HG03457 (cell line): ENCODE measurements around the gene PSMA3.
"Not testable (repeated sequence)": the region's sequence is repeated elsewhere in the genome, so short reads cannot be mapped to it uniquely, and the experiment has no call there.

Experiments
- ATAC-seq: cut with Tn5 transposase; IDR thresholded peaks from one replicate; pipeline ENCODE4 v1.9.1; 2021; ENCODE audit warnings: moderate number of reproducible peaks; ENCODE audit not compliant: unreplicated experiment

PSMA3 gene

GRCh38 chr14:58244556-58245387, at the start of gene PSMA3:
TSS of gene PSMA3 (plus strand) at chr14:58244843. CDS start at chr14:58244921, 78 bp downstream.
- peak; percentile 83 for ATAC-seq

- no peak for ATAC-seq
Observed at GRCh38 chr14:58196198-58196597, 48.4 kb upstream of the PSMA3 start.

- no peak for ATAC-seq
Observed at GRCh38 chr14:58198086-58198485, 46.6 kb upstream of the PSMA3 start.

- ATAC-seq: peak; percentile 91
Observed at GRCh38 chr14:58199726-58200479, 44.7 kb upstream of the PSMA3 start, which contains the start of gene ACTR10. TSS of gene ACTR10 (plus strand) at chr14:58200149. CDS start at chr14:58200218, 69 bp downstream.

DNA sequence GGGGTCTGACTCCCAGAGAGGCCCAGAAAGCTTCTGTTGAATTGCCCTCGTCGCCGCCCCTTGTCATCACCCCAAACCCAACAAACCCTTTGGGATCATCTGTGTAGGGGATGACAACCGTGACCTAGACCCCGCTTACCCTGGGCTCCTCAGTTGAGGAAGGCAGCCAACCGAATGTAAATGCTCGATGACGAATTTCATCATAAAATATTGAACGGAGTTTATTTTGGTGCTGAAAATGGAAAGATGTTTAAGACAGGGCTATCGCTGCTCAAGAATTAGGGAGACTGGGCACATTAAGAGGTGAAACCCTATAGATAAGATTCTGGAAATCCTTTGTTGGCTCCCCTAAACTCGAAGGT, 44.2 kb upstream of the PSMA3 start:
- ATAC-seq: peak; percentile 16

DNA sequence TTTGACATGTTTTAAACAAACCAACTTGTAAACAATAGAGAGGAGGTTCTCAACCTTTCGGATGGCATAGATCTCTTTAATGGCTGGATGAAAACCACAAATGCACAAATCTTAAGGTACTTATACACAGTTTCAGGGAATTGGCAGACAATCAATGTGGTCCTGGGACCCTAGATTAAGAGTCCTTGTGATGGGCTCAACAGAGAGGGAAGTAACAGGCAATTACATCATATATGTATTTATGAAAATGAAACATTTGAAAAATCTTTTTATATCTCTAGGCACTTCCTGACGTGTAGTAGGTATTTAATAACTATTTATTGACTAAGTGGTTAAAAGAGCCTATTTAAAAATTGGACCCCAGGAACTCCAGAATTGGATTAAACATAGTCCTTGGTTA, 43.8 kb upstream of the PSMA3 start:
- no peak for ATAC-seq

DNA sequence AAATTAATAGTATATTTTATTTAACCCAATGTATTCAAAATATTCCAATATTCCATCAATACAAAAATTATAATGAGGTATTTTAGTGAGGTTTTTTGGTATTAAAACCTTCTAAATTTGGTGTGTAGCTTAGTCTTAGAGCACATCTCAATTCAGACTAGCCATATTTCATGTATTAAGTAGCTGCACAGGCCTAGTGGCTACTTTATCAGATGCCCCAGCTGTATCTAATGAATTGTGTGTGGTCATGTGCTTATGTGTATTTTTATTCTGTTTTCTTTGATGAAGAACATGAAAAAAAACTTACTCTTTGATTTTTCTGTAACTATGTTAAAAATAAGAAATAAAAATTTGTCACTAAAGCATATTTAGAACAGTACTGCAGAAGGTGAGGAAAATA, 31.5 kb upstream of the PSMA3 start:
- ATAC-seq: no peak

DNA sequence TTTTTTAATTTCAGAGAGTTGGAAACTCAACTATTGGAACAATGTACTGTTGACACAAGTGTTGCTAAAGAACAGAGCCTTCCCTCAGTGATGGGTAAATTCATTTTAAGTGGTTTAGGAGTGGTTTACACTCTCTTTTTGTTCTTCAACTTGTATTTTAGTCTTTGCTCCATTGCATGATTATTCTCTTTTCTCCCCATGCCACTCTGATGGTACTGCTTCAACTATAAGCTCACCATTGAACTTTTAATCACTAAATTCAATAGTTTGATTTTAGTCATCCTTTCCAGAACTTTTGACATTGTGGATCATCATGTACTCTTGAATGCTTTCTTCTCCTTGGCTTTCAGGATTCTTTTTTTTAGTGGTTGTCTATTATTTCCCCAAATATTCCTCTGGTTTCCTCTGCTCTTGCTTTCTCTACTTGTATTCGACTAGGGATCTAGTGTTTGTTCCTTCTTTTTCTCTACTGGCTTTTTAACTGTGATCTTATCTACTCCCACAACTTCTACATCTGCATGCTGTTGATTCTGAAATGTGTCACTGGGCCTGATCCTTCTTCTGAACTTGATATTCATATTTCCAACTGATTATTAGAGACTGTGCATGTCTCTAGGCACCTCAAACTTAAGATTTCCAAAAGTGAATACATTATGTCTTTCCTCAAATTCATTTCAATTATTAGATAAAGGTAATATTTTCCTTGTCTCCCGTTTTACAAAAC, 29.3 kb upstream of the PSMA3 start:
- ATAC-seq: no peak

- no peak for ATAC-seq
Observed at GRCh38 chr14:58216544-58216943, 28.1 kb upstream of the PSMA3 start.

GRCh38 chr14:58227096-58227819, 17.4 kb upstream of the PSMA3 start:
- no peak for ATAC-seq

DNA sequence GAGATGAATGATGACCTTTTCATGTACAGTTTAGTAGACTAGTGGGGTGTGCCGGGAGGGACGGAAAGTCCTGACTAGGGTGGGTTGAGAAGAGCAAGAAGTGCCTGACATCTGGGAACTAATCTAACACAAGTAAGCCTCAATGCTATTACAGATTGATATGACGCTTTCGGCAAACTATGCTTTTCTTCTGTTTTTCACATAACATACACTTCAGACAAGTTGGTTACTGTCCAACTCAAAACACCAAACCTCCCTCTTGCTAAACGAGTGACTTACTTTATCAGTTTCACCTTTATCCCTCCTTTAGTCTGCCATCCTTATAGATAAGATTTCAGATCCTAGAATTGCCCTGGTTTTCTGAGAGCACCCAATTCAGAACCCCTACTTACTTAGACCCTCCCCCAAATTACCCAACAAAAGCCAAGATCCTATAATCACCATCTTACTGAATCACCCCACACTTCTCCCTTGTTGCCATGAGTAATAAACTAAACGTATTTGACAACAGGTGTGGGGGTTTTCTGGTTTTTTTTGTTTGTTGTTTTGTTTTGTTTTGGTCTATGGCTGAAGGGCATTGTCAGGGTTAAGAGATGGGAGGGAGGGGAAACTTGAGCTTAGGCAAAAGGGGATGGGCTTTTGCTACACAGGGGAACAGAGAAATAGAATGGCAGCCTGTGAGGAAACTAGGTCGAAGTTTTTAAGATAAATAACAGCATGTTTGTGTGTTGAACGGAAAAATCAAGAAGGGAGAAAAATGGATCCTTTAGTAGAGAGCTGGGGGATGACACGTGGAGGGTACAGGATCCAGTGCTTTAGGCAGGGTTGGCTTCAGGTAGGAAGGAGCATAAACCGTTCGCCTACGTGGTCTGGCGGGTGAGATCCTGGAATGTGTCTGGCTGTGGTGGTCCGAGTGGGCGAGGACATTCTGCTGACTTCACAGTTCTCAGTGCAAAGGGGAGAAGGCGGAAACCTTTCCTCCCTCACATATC, 6.1 kb upstream of the PSMA3 start:
- no peak for ATAC-seq

DNA sequence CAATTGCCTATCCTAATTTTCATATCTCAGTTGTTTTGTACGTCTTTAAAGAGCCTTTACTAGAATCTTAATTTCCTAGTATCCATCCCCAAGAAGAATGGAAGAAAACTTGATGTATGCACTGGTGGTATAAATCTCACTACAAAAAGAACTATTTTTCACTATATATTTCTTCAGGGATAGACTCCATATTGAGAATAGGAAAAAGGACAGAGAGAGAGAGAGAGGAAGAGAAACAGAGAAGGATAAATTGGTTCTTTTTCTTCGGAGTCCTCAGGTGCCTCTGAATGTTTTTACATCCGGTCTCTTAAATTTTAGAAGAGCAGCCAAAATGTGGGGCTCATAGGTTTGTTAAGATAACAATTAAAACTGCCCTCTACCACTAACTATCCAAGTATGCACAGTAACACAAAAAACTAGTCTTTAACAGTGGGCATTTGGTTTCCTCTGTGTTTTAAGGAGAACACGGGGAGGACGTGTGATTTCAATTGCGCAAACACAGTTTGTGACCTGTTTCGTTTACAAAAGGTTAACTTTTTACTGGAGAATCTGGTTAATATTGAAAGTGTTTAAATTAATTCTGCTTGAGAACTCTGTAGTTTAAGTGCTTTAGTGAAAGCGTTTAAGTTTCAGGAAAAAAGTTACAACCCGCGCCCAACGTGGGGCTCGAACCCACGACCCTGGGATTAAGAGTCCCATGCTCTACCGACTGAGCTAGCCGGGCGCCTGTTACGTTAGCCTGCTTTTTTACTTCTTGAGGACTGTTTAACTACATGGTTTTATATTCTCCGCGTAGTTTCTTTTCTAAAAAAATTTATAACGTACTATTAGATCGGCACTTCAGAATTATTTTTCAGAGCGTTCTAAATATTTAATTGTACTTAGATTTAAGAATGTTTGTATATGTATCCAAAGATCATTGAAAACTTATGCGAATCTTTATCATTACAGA, 5.1 kb upstream of the PSMA3 start:
- no peak for ATAC-seq

GRCh38 chr14:58243790-58244555, 670 bp upstream of the PSMA3 start:
- peak; percentile 19 for ATAC-seq

DNA sequence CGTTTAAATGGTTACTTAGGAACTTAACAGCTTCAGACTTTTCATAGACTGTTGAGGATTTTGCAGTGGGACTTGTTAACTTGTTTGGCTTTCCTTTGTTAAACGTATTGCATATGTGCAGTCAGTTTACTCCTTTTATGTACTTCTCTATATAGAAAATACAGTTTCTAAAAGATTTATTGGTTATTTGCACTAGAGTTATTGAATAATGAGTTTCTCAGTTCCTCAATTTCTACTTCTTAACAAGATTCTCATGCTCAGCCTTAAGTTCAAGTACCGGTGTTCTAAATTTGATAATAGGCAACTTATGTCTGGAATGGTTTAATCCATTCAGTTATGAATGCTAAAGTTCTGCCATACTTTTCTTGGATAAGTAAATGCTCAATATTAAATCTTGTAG, 919 bp downstream of the PSMA3 start:
- ATAC-seq: no peak

GRCh38 chr14:58249611-58250010, 5.0 kb downstream of the PSMA3 start:
- no peak for ATAC-seq

GRCh38 chr14:58258156-58258555, 13.5 kb downstream of the PSMA3 start:
- ATAC-seq: no peak

- ATAC-seq: not testable (repeated sequence)
Observed at GRCh38 chr14:58262005-58262404, 17.4 kb downstream of the PSMA3 start.

DNA sequence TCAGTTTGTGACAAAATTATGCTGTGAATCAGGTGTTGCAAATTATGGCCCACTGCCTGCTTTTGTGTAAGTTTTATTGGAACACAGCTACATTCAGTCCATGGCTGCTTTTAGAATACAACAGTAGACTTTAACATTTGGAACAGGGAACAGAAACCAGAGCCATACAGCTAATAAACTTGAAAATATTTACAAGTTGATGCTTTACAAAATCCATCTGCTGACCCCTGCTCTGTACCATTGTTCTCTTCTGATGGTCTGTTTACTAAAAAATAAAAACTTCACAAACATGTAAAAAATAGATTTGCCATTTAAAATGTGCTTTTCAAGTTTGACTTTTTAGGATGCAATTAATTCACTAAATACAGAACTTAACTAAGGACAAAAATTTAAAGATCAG, 20.8 kb downstream of the PSMA3 start:
- ATAC-seq: no peak
